IPS-18a (cell line): Measurements from ENCODE around the gene ZNF70.
"Not testable (repeated sequence)": the region's sequence is repeated elsewhere in the genome, so short reads cannot be mapped to it uniquely, and the experiment has no call there.

Source experiments
- H3K27ac ChIP-seq: one replicate; pipeline ENCODE4 v1.5.1; 2013; ENCODE audit warnings: low read length
- H3K27me3 ChIP-seq: one replicate; pipeline ENCODE4 v1.6.1; 2013; ENCODE audit warnings: mild to moderate bottlenecking, low read length; ENCODE audit not compliant: control insufficient read depth, insufficient read depth
- H3K36me3 ChIP-seq: one replicate; pipeline ENCODE4 v1.6.1; 2013; ENCODE audit warnings: low read depth, low read length; ENCODE audit not compliant: control insufficient read depth
- H3K4me1 ChIP-seq: one replicate; pipeline ENCODE4 v1.6.1; 2013; ENCODE audit warnings: low read depth, low read length; ENCODE audit not compliant: control insufficient read depth
- H3K4me3 ChIP-seq: one replicate; pipeline ENCODE4 v1.5.1; 2013; ENCODE audit warnings: low read length
- H3K9ac ChIP-seq: one replicate; pipeline ENCODE4 v1.6.1; 2013; ENCODE audit warnings: mild to moderate bottlenecking, low read length, moderate library complexity
- H3K9me3 ChIP-seq: one replicate; pipeline ENCODE4 v1.6.1; 2013; ENCODE audit warnings: low read depth, low read length; ENCODE audit not compliant: control insufficient read depth

ZNF70 gene

GRCh38 chr22:23737696-23738095, 13.2 kb downstream of the ZNF70 start:
- Histone ChIP-seq H3K27me3 (no peaks in the 10 kb centered on the region), H3K4me3 (no peak overlapping the region), H3K9me3 (no peaks in the 10 kb centered on the region), H3K9ac (no peak overlapping the region), H3K36me3 (no peaks in the 10 kb centered on the region), H3K4me1 (no peaks in the 10 kb centered on the region), H3K27ac (no peak overlapping the region)

- not testable (repeated sequence) for H3K36me3 ChIP-seq, H3K27me3 ChIP-seq, H3K27ac ChIP-seq, H3K9me3 ChIP-seq, H3K4me1 ChIP-seq, H3K4me3 ChIP-seq, H3K9ac ChIP-seq
These were observed 22.8 kb downstream of the ZNF70 start for GRCh38 chr22:23728108-23728507.

- H3K27ac ChIP-seq, result no peak overlapping the region
- H3K36me3 ChIP-seq, result no peaks in the 10 kb centered on the region
- H3K9ac ChIP-seq, result no peak overlapping the region
- H3K4me1 ChIP-seq, result no peaks in the 10 kb centered on the region
- no peaks in the 10 kb centered on the region for H3K9me3 ChIP-seq
- no peaks in the 10 kb centered on the region for H3K27me3 ChIP-seq
- H3K4me3 ChIP-seq, result no peak overlapping the region
These were observed 28.2 kb downstream of the ZNF70 start for GRCh38 chr22:23722724-23723123.

GRCh38 chr22:23722160-23722559, 28.8 kb downstream of the ZNF70 start:
- no peaks in the 10 kb centered on the region for H3K4me1 ChIP-seq
- no peaks in the 10 kb centered on the region for H3K36me3 ChIP-seq
- H3K9ac ChIP-seq, result no peak overlapping the region
- H3K4me3 ChIP-seq, result no peak overlapping the region
- no peaks in the 10 kb centered on the region for H3K9me3 ChIP-seq
- no peak overlapping the region for H3K27ac ChIP-seq
- no peaks in the 10 kb centered on the region for H3K27me3 ChIP-seq

GRCh38 chr22:23720855-23721254, 30.1 kb downstream of the ZNF70 start:
- Histone ChIP-seq H3K4me3 (no peak overlapping the region), H3K9me3 (no peaks in the 10 kb centered on the region), H3K27ac (no peak overlapping the region), H3K27me3 (no peaks in the 10 kb centered on the region), H3K9ac (no peak overlapping the region), H3K4me1 (no peaks in the 10 kb centered on the region), H3K36me3 (no peaks in the 10 kb centered on the region)

- Histone ChIP-seq H3K9ac (no peak overlapping the region), H3K4me3 (no peak overlapping the region), H3K9me3 (no peaks in the 10 kb centered on the region), H3K4me1 (no peaks in the 10 kb centered on the region), H3K27me3 (no peaks in the 10 kb centered on the region), H3K27ac (no peak overlapping the region), H3K36me3 (peaks cover 11% of the 10 kb centered on the region)
These were observed 32.3 kb downstream of the ZNF70 start for GRCh38 chr22:23718371-23719165.

GRCh38 chr22:23716811-23717801, 33.8 kb downstream of the ZNF70 start:
- peak overlapping the region; percentile 84 for H3K9ac ChIP-seq
- peaks cover 18% of the 10 kb centered on the region for H3K36me3 ChIP-seq
- H3K27ac ChIP-seq, result no peak overlapping the region
- H3K9me3 ChIP-seq, result no peaks in the 10 kb centered on the region
- peak overlapping the region; percentile 85 for H3K4me3 ChIP-seq
- no peaks in the 10 kb centered on the region for H3K27me3 ChIP-seq
- no peaks in the 10 kb centered on the region for H3K4me1 ChIP-seq

- peak overlapping the region; percentile 85 for H3K4me3 ChIP-seq
- no peaks in the 10 kb centered on the region for H3K27me3 ChIP-seq
- peaks cover 26% of the 10 kb centered on the region for H3K36me3 ChIP-seq
- no peaks in the 10 kb centered on the region for H3K9me3 ChIP-seq
- no peak overlapping the region for H3K9ac ChIP-seq
- H3K4me1 ChIP-seq, result no peaks in the 10 kb centered on the region
- no peak overlapping the region for H3K27ac ChIP-seq
These were observed 35.0 kb downstream of the ZNF70 start for GRCh38 chr22:23715806-23716375.

GRCh38 chr22:23714596-23715578, 36.0 kb downstream of the ZNF70 start:
- Histone ChIP-seq H3K4me1 (no peaks in the 10 kb centered on the region), H3K36me3 (peaks cover 30% of the 10 kb centered on the region), H3K9ac (no peak overlapping the region), H3K4me3 (no peak overlapping the region), H3K27ac (no peak overlapping the region), H3K9me3 (no peaks in the 10 kb centered on the region), H3K27me3 (no peaks in the 10 kb centered on the region)

- no peak overlapping the region for H3K9ac ChIP-seq
- no peaks in the 10 kb centered on the region for H3K4me1 ChIP-seq
- peaks cover 39% of the 10 kb centered on the region for H3K36me3 ChIP-seq
- H3K27me3 ChIP-seq, result no peaks in the 10 kb centered on the region
- H3K27ac ChIP-seq, result no peak overlapping the region
- no peak overlapping the region for H3K4me3 ChIP-seq
- no peaks in the 10 kb centered on the region for H3K9me3 ChIP-seq
These were observed 37.0 kb downstream of the ZNF70 start for GRCh38 chr22:23713696-23714595.
